ENCODE measurements around the gene EEPD1. TPM values are rescaled to one million over a fixed set of nuclear protein-coding genes. Genes with fewer than 3 reads are reported as not detected.
A peak's percentile ranks its signal among the peaks of the same experiment; 100 is the strongest.
"Not testable (repeated sequence)": the region's sequence is repeated elsewhere in the genome, so short reads cannot be mapped to it uniquely, and the experiment has no call there.

EEPD1 gene
- total RNA-seq, 1 donor from 2014 or later = 7.1 TPM

DNA sequence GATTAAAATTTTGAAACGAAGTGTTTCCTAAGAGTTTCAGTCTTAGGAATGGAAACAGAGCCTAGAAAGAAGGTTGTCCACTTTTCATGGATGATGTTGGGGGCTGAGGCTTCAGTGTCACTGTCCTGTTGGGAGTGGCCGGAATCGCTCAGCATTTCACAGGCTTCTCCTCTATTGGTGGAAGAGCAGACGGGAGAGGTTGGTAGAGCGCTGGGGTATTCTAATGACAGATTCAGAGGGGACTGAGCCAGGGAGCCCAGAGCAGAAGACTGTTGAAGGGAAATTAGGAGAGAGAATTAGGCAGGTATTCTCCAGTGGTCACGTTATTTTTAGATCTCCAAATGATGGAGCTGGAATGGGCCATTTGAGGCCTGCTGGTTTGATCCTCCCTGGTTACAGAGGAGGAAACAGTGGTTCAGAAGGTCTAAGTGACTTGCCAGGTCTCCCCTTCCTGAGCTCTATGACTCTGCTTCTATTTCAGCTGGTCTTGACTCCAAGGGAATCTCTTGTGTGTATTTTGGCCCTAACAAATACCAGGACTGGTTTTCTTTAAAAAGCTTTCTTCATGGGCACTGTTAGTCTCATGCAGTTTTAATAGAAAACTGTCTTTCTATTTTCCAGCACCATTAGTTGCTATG, 35.7 kb upstream of the EEPD1 start:
- no peaks in the 10 kb centered on the region for H3K27me3 ChIP-seq (ENCODE audit: low read depth)
- no peak for DNase-seq
- intact Hi-C loops (cut with micrococcal nuclease) = no loop called here
- TF ChIP-seq, protein P1, sequence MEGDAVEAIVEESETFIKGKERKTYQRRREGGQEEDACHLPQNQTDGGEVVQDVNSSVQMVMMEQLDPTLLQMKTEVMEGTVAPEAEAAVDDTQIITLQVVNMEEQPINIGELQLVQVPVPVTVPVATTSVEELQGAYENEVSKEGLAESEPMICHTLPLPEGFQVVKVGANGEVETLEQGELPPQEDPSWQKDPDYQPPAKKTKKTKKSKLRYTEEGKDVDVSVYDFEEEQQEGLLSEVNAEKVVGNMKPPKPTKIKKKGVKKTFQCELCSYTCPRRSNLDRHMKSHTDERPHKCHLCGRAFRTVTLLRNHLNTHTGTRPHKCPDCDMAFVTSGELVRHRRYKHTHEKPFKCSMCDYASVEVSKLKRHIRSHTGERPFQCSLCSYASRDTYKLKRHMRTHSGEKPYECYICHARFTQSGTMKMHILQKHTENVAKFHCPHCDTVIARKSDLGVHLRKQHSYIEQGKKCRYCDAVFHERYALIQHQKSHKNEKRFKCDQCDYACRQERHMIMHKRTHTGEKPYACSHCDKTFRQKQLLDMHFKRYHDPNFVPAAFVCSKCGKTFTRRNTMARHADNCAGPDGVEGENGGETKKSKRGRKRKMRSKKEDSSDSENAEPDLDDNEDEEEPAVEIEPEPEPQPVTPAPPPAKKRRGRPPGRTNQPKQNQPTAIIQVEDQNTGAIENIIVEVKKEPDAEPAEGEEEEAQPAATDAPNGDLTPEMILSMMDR (IDR thresholded peaks at IDR 0.05; ENCODE audit: borderline replicate concordance) = no peak
- H3K9me3 ChIP-seq (replicated peaks) = peaks cover 5% of the 10 kb centered on the region
- peaks cover 46% of the 10 kb centered on the region for H3K4me1 ChIP-seq
- H3K4me3 ChIP-seq = no peak overlapping the region
- no peak overlapping the region for H3K27ac ChIP-seq (replicated peaks)
- no peaks in the 10 kb centered on the region for H3K36me3 ChIP-seq

DNA sequence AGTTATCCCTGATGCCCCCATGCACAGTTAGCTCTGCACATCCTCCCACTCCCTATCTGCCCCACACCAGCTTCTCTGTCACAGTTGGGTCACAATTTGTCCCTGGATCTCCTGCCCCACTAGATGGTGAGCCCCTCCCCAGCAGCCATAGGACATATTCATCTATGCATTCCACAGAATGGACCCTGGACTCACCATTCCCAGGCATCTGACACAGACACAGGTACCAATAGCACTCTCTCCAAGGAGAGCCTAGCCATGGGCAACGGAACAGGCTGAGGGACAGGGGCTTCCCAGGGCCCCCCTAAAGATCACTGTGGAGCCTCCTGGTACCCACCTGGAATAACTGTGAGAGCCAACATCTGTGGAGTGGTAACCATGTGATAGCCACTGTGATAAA, 34.7 kb upstream of the EEPD1 start:
- H3K4me1 ChIP-seq = peaks cover 46% of the 10 kb centered on the region
- TF ChIP-seq, protein P1 (IDR thresholded peaks at IDR 0.05; ENCODE audit: borderline replicate concordance) = no peak
- DNase-seq = no peak
- intact Hi-C loops (cut with micrococcal nuclease) = no loop called here
- H3K27me3 ChIP-seq (ENCODE audit: low read depth) = no peaks in the 10 kb centered on the region
- H3K4me3 ChIP-seq = no peak overlapping the region
- H3K27ac ChIP-seq (replicated peaks) = no peak overlapping the region
- H3K36me3 ChIP-seq = no peaks in the 10 kb centered on the region
- H3K9me3 ChIP-seq (replicated peaks) = peaks cover 7% of the 10 kb centered on the region

DNA sequence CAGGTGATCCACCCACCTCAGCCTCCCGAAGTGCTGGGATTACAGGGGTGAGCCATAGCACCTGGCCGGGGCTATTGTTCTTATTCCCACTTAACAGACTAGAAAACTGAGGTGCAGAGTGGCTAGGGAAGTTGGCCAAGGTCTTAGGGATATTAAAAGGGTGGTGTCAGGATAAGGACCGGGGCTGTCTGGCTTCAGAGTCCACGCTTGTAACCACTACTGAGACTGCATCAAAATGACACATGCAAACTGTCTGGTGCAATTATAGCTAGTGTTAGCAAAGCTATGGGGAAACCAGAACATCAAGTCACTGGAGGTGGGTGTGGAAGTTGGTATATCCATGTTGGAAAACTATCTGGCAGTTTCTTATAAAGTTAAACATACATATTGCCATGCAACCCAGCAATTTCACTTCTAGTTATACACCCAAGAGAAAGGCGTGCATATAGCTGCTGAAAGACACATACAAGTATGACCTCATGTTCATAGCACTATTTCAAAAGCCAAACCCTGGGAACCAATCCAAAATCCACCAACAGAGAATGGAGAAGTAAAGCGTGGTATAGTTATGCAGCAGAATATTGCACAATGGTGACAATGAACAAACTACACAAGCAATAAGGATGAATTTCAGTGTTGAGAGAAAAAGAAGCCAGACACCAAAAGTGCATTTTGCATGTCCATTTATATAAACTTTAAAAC, 33.9 kb upstream of the EEPD1 start:
- H3K4me1 ChIP-seq = peaks cover 46% of the 10 kb centered on the region

DNA sequence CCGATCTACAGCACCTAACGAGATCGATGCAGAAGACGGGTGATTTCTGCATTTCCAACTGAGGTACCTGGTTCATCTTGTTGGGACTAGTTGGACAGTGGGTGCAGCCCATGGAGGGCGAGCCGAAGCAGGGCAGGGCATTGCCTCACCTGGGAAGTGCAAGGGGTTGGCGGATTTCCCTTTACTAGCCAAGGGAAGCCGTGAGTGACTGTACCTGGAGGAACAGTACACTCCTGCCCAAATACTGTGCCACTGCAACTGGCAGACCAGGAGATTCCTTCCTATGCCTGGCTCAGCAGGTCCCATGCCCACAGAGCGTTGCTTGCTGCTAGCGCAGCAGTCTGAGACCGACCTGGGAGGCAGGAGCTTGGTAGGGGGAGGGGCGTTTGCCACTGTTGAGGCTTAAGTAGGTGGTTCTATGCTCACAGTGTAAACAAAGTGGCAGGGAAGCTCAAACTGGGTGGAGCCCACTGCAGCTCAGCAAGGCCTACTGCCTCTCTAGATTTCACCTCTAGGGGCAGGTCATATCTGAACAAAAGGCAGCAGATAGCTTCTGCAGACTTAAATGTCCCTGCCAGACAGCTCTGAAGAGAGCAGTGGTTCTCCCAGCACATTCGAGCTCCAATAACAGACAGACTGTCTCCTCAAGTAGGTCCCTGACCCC, 32.9 kb upstream of the EEPD1 start:
- H3K27ac ChIP-seq (replicated peaks); H3K27me3 ChIP-seq (ENCODE audit: low read depth); H3K36me3 ChIP-seq; intact Hi-C loops (cut with micrococcal nuclease); H3K4me3 ChIP-seq; DNase-seq: not testable (repeated sequence)
- Histone ChIP-seq H3K9me3 (replicated peaks) (peaks cover 14% of the 10 kb centered on the region), H3K4me1 (peaks cover 45% of the 10 kb centered on the region)

More for the DNA sequence above, 33.9 kb upstream of the EEPD1 start:
- TF ChIP-seq, protein P1 (IDR thresholded peaks at IDR 0.05; ENCODE audit: borderline replicate concordance) = no peak
- Histone ChIP-seq H3K27ac (replicated peaks) (no peak overlapping the region), H3K27me3 (ENCODE audit: low read depth) (no peaks in the 10 kb centered on the region), H3K36me3 (no peaks in the 10 kb centered on the region), H3K9me3 (replicated peaks) (peaks cover 8% of the 10 kb centered on the region), H3K4me3 (no peak overlapping the region)
- intact Hi-C loops (cut with micrococcal nuclease) = no loop called here
- DNase-seq = no peak

DNA sequence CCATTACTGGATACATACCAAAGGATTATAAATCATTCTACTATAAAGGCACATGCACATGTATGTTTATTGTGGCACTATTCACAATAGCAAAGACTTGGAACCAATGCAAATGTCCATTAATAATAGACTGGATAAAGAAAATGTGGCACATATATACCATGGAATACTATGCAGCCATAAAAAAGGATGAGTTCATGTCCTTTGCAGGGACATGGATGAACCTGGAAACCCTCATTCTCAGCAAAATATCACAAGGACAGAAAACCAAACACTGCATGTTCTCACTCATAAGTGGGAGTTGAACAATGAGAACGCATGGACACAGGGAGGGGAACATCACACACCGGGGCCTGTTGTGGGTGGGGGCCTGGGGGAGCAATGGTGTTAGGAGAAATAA, 27.4 kb upstream of the EEPD1 start:
- H3K27me3 ChIP-seq (ENCODE audit: low read depth); intact Hi-C loops (cut with micrococcal nuclease); DNase-seq; H3K36me3 ChIP-seq; H3K27ac ChIP-seq (replicated peaks); H3K4me3 ChIP-seq: not testable (repeated sequence)
- Histone ChIP-seq H3K4me1 (peaks cover 41% of the 10 kb centered on the region), H3K9me3 (replicated peaks) (peaks cover 14% of the 10 kb centered on the region)

- no peak overlapping the region for H3K4me3 ChIP-seq
- peak overlapping the region; percentile 86 for H3K27ac ChIP-seq (replicated peaks)
- H3K9me3 ChIP-seq (replicated peaks) = peaks cover 10% of the 10 kb centered on the region
- H3K27me3 ChIP-seq (ENCODE audit: low read depth) = no peaks in the 10 kb centered on the region
- no peak for DNase-seq
- intact Hi-C loops (cut with micrococcal nuclease) = no loop called here
- H3K4me1 ChIP-seq = peaks cover 51% of the 10 kb centered on the region
- TF ChIP-seq, protein P1 (IDR thresholded peaks at IDR 0.05; ENCODE audit: borderline replicate concordance) = no peak
- H3K36me3 ChIP-seq = no peaks in the 10 kb centered on the region
Measured at GRCh38 chr7:36127075-36127740, 25.8 kb upstream of the EEPD1 start.
